Daoy (cell line): ENCODE measurements around the gene PLEKHB2. TPM values are rescaled to one million over a fixed set of nuclear protein-coding genes. Genes with fewer than 3 reads are reported as not detected.

ENCODE experiments used
- total RNA-seq: library from RNA; depleted of rRNA; stranded (reverse); fragments of >200 nt; shearing (Covaris generic); gene quantifications from 2 replicates; pipeline ENCODE4 v1.2.3, GENCODE V29; 2014; rRNA removed

Gene PLEKHB2
- total RNA-seq, 1 experiment from 2014 or later = 70.5 TPM

Other genes with a start within 250 kb of the PLEKHB2 start
- gene FAM168B, start 11.9 kb upstream of the PLEKHB2 start, total RNA-seq = 82.9 and 101 TPM in 2 replicates
- gene POTEE, start 104.2 kb downstream of the PLEKHB2 start, total RNA-seq = 1.7 and 5.2 TPM in 2 replicates